Measurements from ENCODE around the gene EIF4G3. TPM values are rescaled to one million over a fixed set of nuclear protein-coding genes. Genes with fewer than 3 reads are reported as not detected.

EIF4G3 gene
- total and polyA plus RNA-seq, 10 donors = 14.3 to 97.3 (median 64.1) TPM

- WGBS, 5 donors = 92 to 98% (median 97%) methylated on average over 5 of the region's 5 CpGs
- Histone ChIP-seq H3K27me3 (replicated peaks in 1 of 7) (no peaks in the 10 kb centered on the region), H3K36me3 (peaks cover 0 to 83% (median 26%) of the 10 kb centered on the region in 6 donors), H3K27ac (no peak overlapping the region), H3K4me3 (no peak overlapping the region), H3K4me1 (no peaks in the 10 kb centered on the region), H3K9me3 (no peaks in the 10 kb centered on the region)
- no peak for DNase-seq
- TF ChIP-seq POLR2AphosphoS5 (IDR thresholded peaks at IDR 0.05) (no peak), POLR2A (IDR thresholded peaks at IDR 0.05) (no peak), CTCF (IDR thresholded peaks at IDR 0.05 in 8 of 11, conservative IDR thresholded peaks at IDR 0.05 in 3 of 11) (no peak)
- intact Hi-C loops (cut with DNase I; ENCODE audit: low total_unique reads) = no loop called here
Measured at GRCh38 chr1:20882837-20883236, 293.9 kb downstream of the EIF4G3 start.

- Histone ChIP-seq H3K4me3 (no peak overlapping the region), H3K4me1 (peaks cover 0 to 13% (median 0%) of the 10 kb centered on the region in 6 donors), H3K9me3 (no peaks in the 10 kb centered on the region), H3K27me3 (replicated peaks in 1 of 7) (no peaks in the 10 kb centered on the region), H3K36me3 (peaks cover 0 to 79% (median 21%) of the 10 kb centered on the region in 6 donors), H3K27ac (no peak overlapping the region)
- 95 to 99% (median 96%) methylated on average over 7 of the region's 7 CpGs for WGBS, 5 donors
- DNase-seq = no peak
- no peak for TF ChIP-seq POLR2AphosphoS5 (IDR thresholded peaks at IDR 0.05)
- no peak for TF ChIP-seq CTCF (IDR thresholded peaks at IDR 0.05 in 8 of 11, conservative IDR thresholded peaks at IDR 0.05 in 3 of 11)
- no peak for TF ChIP-seq POLR2A (IDR thresholded peaks at IDR 0.05)
- intact Hi-C loops (cut with DNase I; ENCODE audit: low total_unique reads) = no loop called here
Measured at GRCh38 chr1:20878799-20879198, 297.9 kb downstream of the EIF4G3 start.

- DNase-seq = no peak
- H3K4me1 ChIP-seq = peaks cover 0 to 28% (median 0%) of the 10 kb centered on the region in 6 donors
- no peak for TF ChIP-seq POLR2AphosphoS5 (IDR thresholded peaks at IDR 0.05)
- no peak for TF ChIP-seq POLR2A (IDR thresholded peaks at IDR 0.05)
- no peak for TF ChIP-seq CTCF (IDR thresholded peaks at IDR 0.05 in 8 of 11, conservative IDR thresholded peaks at IDR 0.05 in 3 of 11)
- peaks cover 0 to 58% (median 19%) of the 10 kb centered on the region in 6 donors for H3K36me3 ChIP-seq
- no peaks in the 10 kb centered on the region for H3K27me3 ChIP-seq (replicated peaks in 1 of 7)
- 75 to 85% (median 81%) methylated on average over 4 of the region's 4 CpGs for WGBS, 5 donors
- intact Hi-C loops (cut with DNase I; ENCODE audit: low total_unique reads) = no loop called here
- peak overlapping the region in 1 of 8 donors; percentile 14 for H3K27ac ChIP-seq
- no peaks in the 10 kb centered on the region for H3K9me3 ChIP-seq
- no peak overlapping the region for H3K4me3 ChIP-seq
Measured at GRCh38 chr1:20875198-20875973, 301.3 kb downstream of the EIF4G3 start.

GRCh38 chr1:20873311-20873710, 303.4 kb downstream of the EIF4G3 start:
- TF ChIP-seq POLR2AphosphoS5 (IDR thresholded peaks at IDR 0.05) (no peak), POLR2A (IDR thresholded peaks at IDR 0.05) (no peak), CTCF (IDR thresholded peaks at IDR 0.05 in 8 of 11, conservative IDR thresholded peaks at IDR 0.05 in 3 of 11) (no peak)
- Histone ChIP-seq H3K27me3 (replicated peaks in 1 of 7) (no peaks in the 10 kb centered on the region), H3K36me3 (peaks cover 0 to 37% (median 9%) of the 10 kb centered on the region in 6 donors), H3K4me3 (no peak overlapping the region), H3K9me3 (no peaks in the 10 kb centered on the region), H3K27ac (peak overlapping the region in 3 of 8 donors; percentile 32 to 75 (median 66)), H3K4me1 (peaks cover 0 to 28% (median 0%) of the 10 kb centered on the region in 6 donors)
- intact Hi-C loops (cut with DNase I; ENCODE audit: low total_unique reads) = no loop called here
- no peak for DNase-seq
- 44 to 89% (median 62%) methylated on average over 3 of the region's 3 CpGs for WGBS, 5 donors

All from spleen (tissue), 11 donors.